Measurements from ENCODE around the gene FCMR.
A peak's percentile ranks its signal among the peaks of the same experiment; 100 is the strongest.

Gene FCMR

DNA sequence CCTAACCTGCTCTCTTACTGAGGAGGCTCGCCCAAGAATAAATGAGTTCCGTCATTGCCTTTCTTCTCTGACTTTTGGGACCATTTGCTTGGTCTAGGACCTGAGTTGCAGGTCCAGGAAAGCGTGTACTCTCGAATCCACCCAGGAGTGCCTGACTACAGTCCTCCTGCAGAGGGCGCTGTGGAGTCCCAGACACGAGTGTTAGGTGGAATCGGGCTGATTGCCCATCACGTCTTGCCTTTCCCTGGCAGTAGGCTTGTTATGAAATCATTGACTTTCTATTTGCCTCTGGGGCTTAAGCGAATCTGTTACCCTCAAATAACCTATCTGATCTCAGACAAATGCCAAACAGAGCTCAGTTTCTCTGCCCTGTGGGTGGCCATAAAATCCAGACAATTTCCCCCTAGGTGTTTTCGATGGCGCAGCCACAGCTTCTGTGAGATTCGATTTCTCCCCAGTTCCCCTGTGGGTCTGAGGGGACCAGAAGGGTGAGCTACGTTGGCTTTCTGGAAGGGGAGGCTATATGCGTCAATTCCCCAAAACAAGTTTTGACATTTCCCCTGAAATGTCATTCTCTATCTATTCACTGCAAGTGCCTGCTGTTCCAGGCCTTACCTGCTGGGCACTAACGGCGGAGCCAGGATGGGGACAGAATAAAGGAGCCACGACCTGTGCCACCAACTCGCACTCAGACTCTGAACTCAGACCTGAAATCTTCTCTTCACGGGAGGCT, 56.6 kb downstream of the FCMR start, which contains the start of gene IL20:
Gene IL20, plus strand, starts transcription at position 685 of the 733 bp plus-strand sequence. CDS start 230 bp downstream, outside the sequence.
- TF ChIP-seq, protein P1, sequence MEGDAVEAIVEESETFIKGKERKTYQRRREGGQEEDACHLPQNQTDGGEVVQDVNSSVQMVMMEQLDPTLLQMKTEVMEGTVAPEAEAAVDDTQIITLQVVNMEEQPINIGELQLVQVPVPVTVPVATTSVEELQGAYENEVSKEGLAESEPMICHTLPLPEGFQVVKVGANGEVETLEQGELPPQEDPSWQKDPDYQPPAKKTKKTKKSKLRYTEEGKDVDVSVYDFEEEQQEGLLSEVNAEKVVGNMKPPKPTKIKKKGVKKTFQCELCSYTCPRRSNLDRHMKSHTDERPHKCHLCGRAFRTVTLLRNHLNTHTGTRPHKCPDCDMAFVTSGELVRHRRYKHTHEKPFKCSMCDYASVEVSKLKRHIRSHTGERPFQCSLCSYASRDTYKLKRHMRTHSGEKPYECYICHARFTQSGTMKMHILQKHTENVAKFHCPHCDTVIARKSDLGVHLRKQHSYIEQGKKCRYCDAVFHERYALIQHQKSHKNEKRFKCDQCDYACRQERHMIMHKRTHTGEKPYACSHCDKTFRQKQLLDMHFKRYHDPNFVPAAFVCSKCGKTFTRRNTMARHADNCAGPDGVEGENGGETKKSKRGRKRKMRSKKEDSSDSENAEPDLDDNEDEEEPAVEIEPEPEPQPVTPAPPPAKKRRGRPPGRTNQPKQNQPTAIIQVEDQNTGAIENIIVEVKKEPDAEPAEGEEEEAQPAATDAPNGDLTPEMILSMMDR (IDR thresholded peaks at IDR 0.05; ENCODE audit: low read length, missing control alignments): peak; percentile 96
- peak; percentile 87 for DNase-seq (ENCODE audit: low read depth)
- H3K4me3 ChIP-seq (replicated peaks; ENCODE audit: low read depth, low read length): no peak within 1 kb of the TSS

DNA sequence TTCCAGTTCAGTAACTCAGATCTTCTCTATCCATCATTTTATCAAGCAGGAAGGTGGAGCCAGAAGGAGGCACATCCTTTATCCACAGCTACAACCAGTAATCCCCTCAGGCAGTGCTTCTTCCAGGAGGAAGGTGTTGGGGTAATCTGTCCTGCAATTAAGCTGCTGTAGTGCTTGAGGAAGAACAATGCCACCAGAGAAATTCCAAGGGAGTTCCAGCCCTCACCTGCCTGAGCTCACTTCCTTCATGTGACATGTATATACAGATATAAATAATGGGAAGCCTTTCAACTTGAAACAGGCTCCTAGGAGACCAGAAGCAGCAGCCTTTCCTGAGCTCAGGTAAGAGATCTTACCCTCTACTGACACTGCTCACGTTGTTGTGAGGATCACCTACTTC, 58.5 kb downstream of the FCMR start:
- no peak overlapping the region for H3K4me3 ChIP-seq (replicated peaks; ENCODE audit: low read depth, low read length)
- TF ChIP-seq, protein P1 (IDR thresholded peaks at IDR 0.05; ENCODE audit: low read length, missing control alignments): no peak
- no peak for DNase-seq (ENCODE audit: low read depth)

DNA sequence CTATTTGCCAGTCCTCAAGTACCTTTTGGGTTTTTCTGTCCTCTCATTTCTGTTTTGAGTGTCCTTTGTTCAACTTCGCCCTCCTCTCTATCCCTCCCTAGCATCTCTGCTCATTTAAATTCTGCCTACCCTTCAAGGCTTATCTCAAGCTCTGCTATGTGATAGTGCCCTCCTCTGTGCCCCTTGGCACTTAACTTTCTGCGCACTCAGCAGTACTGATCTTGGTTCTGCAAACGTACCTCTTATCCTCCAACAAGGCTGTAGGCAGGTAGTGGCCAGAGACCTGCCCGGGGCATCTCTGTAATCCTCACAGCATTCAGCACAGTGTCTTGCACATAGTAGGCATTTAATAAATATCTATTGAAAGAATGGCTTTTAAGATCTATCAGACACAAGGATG, 61.6 kb downstream of the FCMR start:
- TF ChIP-seq, protein P1 (IDR thresholded peaks at IDR 0.05; ENCODE audit: low read length, missing control alignments): no peak
- DNase-seq (ENCODE audit: low read depth): no peak
- H3K4me3 ChIP-seq (replicated peaks; ENCODE audit: low read depth, low read length): no peak overlapping the region

DNA sequence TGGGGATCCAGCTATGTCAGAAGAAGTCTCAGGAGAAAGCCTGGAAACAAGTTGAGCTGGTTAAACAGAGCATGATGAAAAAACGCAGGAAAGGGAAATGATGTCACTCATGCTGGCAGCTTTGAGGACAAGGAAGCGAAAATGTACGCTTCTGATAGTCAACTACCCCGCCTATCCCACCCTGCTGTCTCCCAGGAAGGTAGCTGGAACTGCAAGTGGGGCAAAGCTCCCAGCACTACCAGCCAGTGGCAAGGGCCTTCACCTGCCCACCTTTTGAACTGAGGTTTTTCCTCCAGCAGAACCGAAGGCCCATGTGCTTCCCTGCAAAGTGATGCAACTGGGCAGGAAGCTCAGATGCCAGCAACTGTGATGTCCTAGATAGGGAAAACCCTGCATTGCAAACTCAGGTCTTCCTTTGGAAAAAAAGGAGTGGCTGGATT, 62.6 kb downstream of the FCMR start:
- no peak overlapping the region for H3K4me3 ChIP-seq (replicated peaks; ENCODE audit: low read depth, low read length)
- TF ChIP-seq, protein P1 (IDR thresholded peaks at IDR 0.05; ENCODE audit: low read length, missing control alignments): no peak
- DNase-seq (ENCODE audit: low read depth): peak; percentile 61

DNA sequence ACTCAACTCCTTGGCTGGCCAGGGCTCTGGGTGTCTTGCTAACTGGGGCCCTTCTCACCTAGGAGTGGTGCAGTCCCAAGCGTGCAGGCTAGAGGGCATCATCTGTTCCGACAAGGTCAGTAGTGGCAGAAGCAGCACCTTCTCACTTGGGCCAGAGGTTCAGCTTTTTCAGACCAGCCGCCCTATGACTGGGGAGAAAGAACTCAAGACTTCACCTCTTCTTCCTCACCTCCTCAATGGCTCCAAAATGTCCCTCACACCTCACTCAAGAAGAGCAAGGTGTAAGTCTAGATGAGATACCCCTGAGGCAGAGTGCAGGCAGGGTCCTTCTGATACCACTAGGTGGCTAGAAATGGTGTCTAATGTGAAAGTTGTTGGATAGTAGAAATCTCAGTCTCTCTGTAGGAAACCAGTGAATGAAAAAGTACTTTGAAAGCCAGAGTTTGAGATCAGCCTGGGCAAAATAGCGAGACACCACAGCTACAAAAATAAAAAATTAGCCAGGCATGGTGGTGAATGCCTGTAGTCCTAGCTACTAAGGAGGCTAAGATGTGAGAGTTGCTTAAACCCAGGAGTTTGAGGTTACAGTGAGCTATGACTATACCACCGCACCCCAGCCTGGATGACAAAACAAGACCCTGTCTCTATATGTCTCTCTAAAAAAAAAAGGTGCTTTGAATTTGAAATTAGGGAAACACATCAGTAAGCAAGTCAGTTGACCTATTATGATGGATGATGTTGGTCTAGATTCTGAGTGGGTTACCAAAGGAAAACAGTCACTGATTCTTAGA, 64.9 kb downstream of the FCMR start:
- TF ChIP-seq, protein P1 (IDR thresholded peaks at IDR 0.05; ENCODE audit: low read length, missing control alignments): peak; percentile 34
- no peak overlapping the region for H3K4me3 ChIP-seq (replicated peaks; ENCODE audit: low read depth, low read length)
- no peak for DNase-seq (ENCODE audit: low read depth)

DNA sequence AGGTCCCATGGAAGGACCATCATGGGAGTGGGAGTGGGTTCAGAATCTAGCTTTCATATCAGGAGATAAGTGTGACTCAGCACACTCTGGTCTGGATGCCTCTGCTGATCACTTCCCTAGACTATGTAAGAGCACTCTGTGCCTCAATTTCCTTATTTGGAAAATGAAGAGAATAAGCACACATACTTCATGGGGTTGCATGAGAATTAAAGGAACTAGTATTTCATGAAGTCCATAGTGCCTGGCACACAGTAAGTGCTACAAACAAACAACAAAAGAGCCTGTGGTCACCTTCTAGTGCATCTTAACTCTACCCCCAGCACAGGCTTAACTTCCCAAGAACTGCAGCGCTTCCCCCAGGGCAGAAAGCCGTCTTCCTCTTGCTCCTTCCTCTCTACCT, 65.9 kb downstream of the FCMR start:
- TF ChIP-seq, protein P1 (IDR thresholded peaks at IDR 0.05; ENCODE audit: low read length, missing control alignments): no peak
- H3K4me3 ChIP-seq (replicated peaks; ENCODE audit: low read depth, low read length): no peak overlapping the region
- no peak for DNase-seq (ENCODE audit: low read depth)
